Inferior parietal cortex (tissue), 1 donor: ENCODE measurements around the gene JMJD7.

Experiments
- DNase-seq: peaks from one replicate; pipeline ENCODE4 v3.0.0-alpha.2; 2016; ENCODE audit errors: extremely low spot score

The JMJD7 gene

GRCh38 chr15:41847206-41847605 is 19.3 kb downstream of the JMJD7 start:
- no peak for DNase-seq

GRCh38 chr15:41847981-41848380 is 20.1 kb downstream of the JMJD7 start:
- no peak for DNase-seq

GRCh38 chr15:41848631-41849030 is 20.7 kb downstream of the JMJD7 start:
- no peak for DNase-seq

GRCh38 chr15:41849204-41849603 is 21.3 kb downstream of the JMJD7 start:
- no peak for DNase-seq

- DNase-seq = no peak
Observed at GRCh38 chr15:41849861-41850260, 22.0 kb downstream of the JMJD7 start.

- no peak for DNase-seq
Observed at GRCh38 chr15:41850482-41851166, 22.7 kb downstream of the JMJD7 start.

GRCh38 chr15:41851167-41851523 is 23.3 kb downstream of the JMJD7 start:
- DNase-seq = no peak

GRCh38 chr15:41851755-41852370 is 24.0 kb downstream of the JMJD7 start:
- no peak for DNase-seq

- DNase-seq = no peak
Observed at GRCh38 chr15:41852736-41853590, 25.1 kb downstream of the JMJD7 start.

GRCh38 chr15:41853831-41854230 is 25.9 kb downstream of the JMJD7 start:
- no peak for DNase-seq

GRCh38 chr15:41854443-41854842 is 26.6 kb downstream of the JMJD7 start:
- DNase-seq = no peak

- no peak for DNase-seq
Observed at GRCh38 chr15:41855261-41855961, 27.5 kb downstream of the JMJD7 start.

GRCh38 chr15:41856262-41856661 is 28.4 kb downstream of the JMJD7 start:
- no peak for DNase-seq

- no peak for DNase-seq
Observed at GRCh38 chr15:41856716-41857115, 28.8 kb downstream of the JMJD7 start.

GRCh38 chr15:41857316-41857715 is 29.4 kb downstream of the JMJD7 start:
- DNase-seq = no peak

- DNase-seq = no peak
Observed at GRCh38 chr15:41858756-41859155, 30.9 kb downstream of the JMJD7 start.

- no peak for DNase-seq
Observed at GRCh38 chr15:41860049-41860828, 32.3 kb downstream of the JMJD7 start.

GRCh38 chr15:41861736-41862356 is 34.0 kb downstream of the JMJD7 start:
- no peak for DNase-seq

GRCh38 chr15:41862515-41863116 is 34.7 kb downstream of the JMJD7 start:
- DNase-seq = no peak

GRCh38 chr15:41865490-41866055 is 37.7 kb downstream of the JMJD7 start:
- no peak for DNase-seq
